Mesenchymal stem cell (in vitro differentiated cells and primary cell): ENCODE results near the gene KCNN3.
A peak's percentile ranks its signal among the peaks of the same experiment; 100 is the strongest.

ENCODE experiments used
- DNase-seq: peaks from one replicate; pipeline ENCODE4 v3.0.0-alpha.2; 2013
- H2AFZ ChIP-seq: one replicate; pipeline ENCODE4 v1.6.1; 2013; ENCODE audit warnings: low read depth, mild to moderate bottlenecking, control low read depth, inconsistent platforms, low read length, moderate library complexity
- H2AK5ac ChIP-seq: 2 replicates; pipeline ENCODE4 v1.6.1; 2013; ENCODE audit warnings: low read length, moderate library complexity, mild to moderate bottlenecking, inconsistent platforms; ENCODE audit not compliant: severe bottlenecking
- H2BK120ac ChIP-seq: one replicate; pipeline ENCODE4 v1.6.1; 2013; ENCODE audit warnings: low read depth, mild to moderate bottlenecking, inconsistent platforms, low read length, moderate library complexity
- H2BK12ac ChIP-seq, 2 experiments: one replicate each; pipeline ENCODE4 v1.6.1; 2013; ENCODE audit warnings: inconsistent platforms in 2 of 2, low read length in 2 of 2, mild to moderate bottlenecking in 2 of 2, moderate library complexity in 2 of 2, control low read depth in 1 of 2
- H2BK15ac ChIP-seq: one replicate; pipeline ENCODE4 v1.6.1; 2013; ENCODE audit warnings: mild to moderate bottlenecking, low read depth, inconsistent platforms; ENCODE audit not compliant: poor library complexity, severe bottlenecking
- H2BK5ac ChIP-seq: 2 replicates; pipeline ENCODE4 v1.6.1; 2013; ENCODE audit warnings: low read depth, mild to moderate bottlenecking, low read length, control low read depth, inconsistent platforms; ENCODE audit not compliant: poor library complexity, severe bottlenecking
- H3K14ac ChIP-seq, 2 experiments: one replicate each; pipeline ENCODE4 v1.6.1; 2013; ENCODE audit warnings: inconsistent platforms in 2 of 2, low read length in 2 of 2, control low read depth in 1 of 2, mild to moderate bottlenecking in 1 of 2, moderate library complexity in 1 of 2
- H3K18ac ChIP-seq, 2 experiments: one replicate each; pipeline ENCODE4 v1.6.1; 2013; ENCODE audit warnings: inconsistent platforms in 2 of 2, low read length in 2 of 2, control low read depth in 1 of 2, low read depth in 1 of 2, mild to moderate bottlenecking in 1 of 2
- H3K23ac ChIP-seq, 2 experiments: one replicate each; pipeline ENCODE4 v1.6.1; 2013; ENCODE audit warnings: inconsistent platforms in 2 of 2, low read length in 2 of 2, mild to moderate bottlenecking in 2 of 2, moderate library complexity in 2 of 2, control low read depth in 1 of 2
- H3K27ac ChIP-seq: 2 replicates; pipeline ENCODE4 v1.5.1; 2013; ENCODE audit warnings: mild to moderate bottlenecking, moderate library complexity, low read length, control low read depth, inconsistent platforms; ENCODE audit not compliant: poor library complexity, severe bottlenecking
- H3K27me3 ChIP-seq, 2 experiments: 2 replicates each; pipeline versions ENCODE4 v1.6.1 to v1.7.0; 2013; ENCODE audit warnings: low read length in 2 of 2, mild to moderate bottlenecking in 2 of 2, moderate library complexity in 2 of 2, control low read depth in 1 of 2, inconsistent platforms in 1 of 2; ENCODE audit not compliant: control insufficient read depth in 1 of 2, insufficient read depth in 1 of 2
- H3K36me3 ChIP-seq, 2 experiments: 2 replicates each; pipeline versions ENCODE4 v1.6.1 to v1.7.0; 2013; ENCODE audit warnings: low read length in 2 of 2, control low read depth in 1 of 2, inconsistent platforms in 1 of 2, low read depth in 1 of 2, mild to moderate bottlenecking in 1 of 2; ENCODE audit not compliant: insufficient read depth in 2 of 2, control insufficient read depth in 1 of 2
- H3K4ac ChIP-seq, 2 experiments: one replicate each; pipeline ENCODE4 v1.6.1; 2013; ENCODE audit warnings: inconsistent platforms in 2 of 2, low read length in 2 of 2, mild to moderate bottlenecking in 2 of 2, moderate library complexity in 2 of 2, control low read depth in 1 of 2, low read depth in 1 of 2
- H3K4me1 ChIP-seq: 2 replicates; pipeline ENCODE4 v1.6.1; 2013; ENCODE audit warnings: low read depth, low read length, control low read depth; ENCODE audit not compliant: control insufficient read depth, insufficient read depth
- H3K4me2 ChIP-seq: 2 replicates; pipeline ENCODE4 v1.6.1; 2013; ENCODE audit warnings: low read length, mild to moderate bottlenecking, inconsistent platforms; ENCODE audit not compliant: poor library complexity, severe bottlenecking
- H3K4me3 ChIP-seq, 2 experiments: 2 replicates each; pipeline versions ENCODE4 v1.5.1 to v1.7.0; 2013; ENCODE audit warnings: low read length in 2 of 2, mild to moderate bottlenecking in 2 of 2, control low read depth in 1 of 2, low read depth in 1 of 2; ENCODE audit not compliant: insufficient read depth in 1 of 2
- H3K79me1 ChIP-seq: replicated peaks from 2 replicates; pipeline ENCODE4 v1.6.1; 2013; ENCODE audit warnings: mild to moderate bottlenecking, control low read depth, low read length, inconsistent platforms; ENCODE audit not compliant: poor library complexity, severe bottlenecking
- H3K9ac ChIP-seq: 2 replicates; pipeline ENCODE4 v1.7.0; 2013; ENCODE audit warnings: mild to moderate bottlenecking, low read length, moderate library complexity
- H3K9me3 ChIP-seq: 2 replicates; pipeline ENCODE4 v1.7.0; 2013; ENCODE audit warnings: mild to moderate bottlenecking, low read length; ENCODE audit not compliant: control insufficient read depth
- H4K8ac ChIP-seq: one replicate; pipeline ENCODE4 v1.6.1; 2013; ENCODE audit warnings: inconsistent platforms, mild to moderate bottlenecking, low read length, moderate library complexity
- H4K91ac ChIP-seq: one replicate; pipeline ENCODE4 v1.6.1; 2013; ENCODE audit warnings: mild to moderate bottlenecking, low read length, inconsistent platforms
- WGBS: methylation state at CpG from one replicate; pipeline ENCODE4 v1.1.7; 2013; ENCODE audit warnings: mixed read lengths; 5-methylcytosine and 5-hydroxymethylcytosine counted together

The KCNN3 gene

DNA sequence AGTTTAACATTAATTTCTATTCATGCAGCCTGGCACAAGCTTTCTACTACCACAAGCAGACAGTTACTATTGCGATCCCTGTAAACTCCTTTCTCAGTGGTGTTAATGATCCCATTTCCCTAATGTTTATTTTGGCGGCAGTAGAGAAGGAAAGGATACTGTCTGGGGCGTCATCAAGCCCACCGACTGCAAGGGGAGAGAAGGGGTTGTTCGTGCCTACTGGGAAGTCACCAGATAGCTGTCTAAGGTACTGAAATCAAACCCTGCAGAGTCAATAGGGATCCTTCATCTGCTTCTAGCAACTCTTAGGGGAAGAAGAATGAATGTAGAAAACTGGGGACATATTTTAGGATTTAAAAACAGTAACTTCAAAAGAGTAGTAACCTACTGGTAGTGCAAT lies 166.9 kb downstream of the KCNN3 start:
- 31% methylated on average over 5 of the region's 5 CpGs for WGBS
- Histone ChIP-seq H2AK5ac (no peak overlapping the region), H2BK120ac (no peak overlapping the region), H3K4me3 (no peak overlapping the region), H3K36me3 (no peaks in the 10 kb centered on the region), H3K79me1 (no peaks in the 10 kb centered on the region), H3K27me3 (peaks cover 46 to 50% of the 10 kb centered on the region in 2 experiments), H3K14ac (no peak overlapping the region), H3K18ac (no peak overlapping the region), H3K9ac (no peak overlapping the region), H2AFZ (no peak overlapping the region), H4K8ac (no peak overlapping the region), H3K4me1 (no peaks in the 10 kb centered on the region), H3K27ac (no peak overlapping the region), H4K91ac (no peak overlapping the region), H3K4me2 (no peak overlapping the region), H2BK12ac (no peak overlapping the region), H2BK15ac (no peak overlapping the region), H3K9me3 (peaks cover 11% of the 10 kb centered on the region), H2BK5ac (no peak overlapping the region), H3K4ac (no peak overlapping the region), H3K23ac (no peak overlapping the region)
- peak; percentile 38 for DNase-seq

DNA sequence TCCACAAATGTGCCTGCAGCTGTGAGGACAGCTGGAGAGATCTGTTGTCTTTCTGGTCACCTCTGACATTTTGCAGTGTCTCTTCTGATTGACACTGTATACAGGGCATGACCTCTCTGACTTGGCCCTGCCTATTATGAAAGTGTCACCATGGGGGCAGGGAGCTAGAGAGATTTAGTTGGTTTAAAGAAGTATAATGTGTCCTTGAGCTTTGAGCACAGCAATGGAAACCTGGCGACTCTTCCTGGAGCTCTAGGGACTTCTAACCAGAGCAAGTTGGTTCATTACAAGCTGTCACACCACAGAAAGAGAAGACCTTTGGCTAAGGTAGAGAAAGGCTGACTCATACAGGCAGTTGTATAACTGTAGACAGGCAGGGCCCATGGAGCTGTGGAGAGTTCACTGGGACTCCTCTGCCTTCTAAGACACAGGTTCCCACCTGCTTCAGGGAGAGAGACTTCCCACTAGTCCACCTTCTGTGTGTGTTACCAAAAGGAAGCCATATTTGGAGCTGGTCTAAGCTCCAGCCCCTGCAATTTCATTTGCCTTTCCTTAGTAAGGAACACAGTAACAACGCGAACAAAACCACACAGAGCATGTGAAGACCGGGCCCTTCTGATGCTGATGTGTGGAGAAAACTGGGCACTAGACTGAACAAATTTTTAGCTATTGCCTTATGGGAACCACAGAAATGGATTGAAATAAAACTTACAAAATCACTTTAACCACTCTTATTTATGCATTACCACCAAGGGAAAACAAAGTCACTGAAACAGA lies 171.6 kb downstream of the KCNN3 start:
- WGBS: 85% methylated on average over 3 of the region's 4 CpGs
- Histone ChIP-seq H2BK5ac (no peak overlapping the region), H3K79me1 (no peaks in the 10 kb centered on the region), H3K36me3 (no peaks in the 10 kb centered on the region), H2AK5ac (no peak overlapping the region), H3K14ac (no peak overlapping the region), H2AFZ (no peak overlapping the region), H3K23ac (no peak overlapping the region), H3K9ac (no peak overlapping the region), H3K4me3 (no peak overlapping the region), H2BK15ac (no peak overlapping the region), H3K4me2 (no peak overlapping the region), H4K8ac (no peak overlapping the region), H3K4ac (no peak overlapping the region), H3K18ac (no peak overlapping the region), H4K91ac (no peak overlapping the region), H3K9me3 (no peaks in the 10 kb centered on the region), H3K27me3 (peaks cover 27 to 42% of the 10 kb centered on the region in 2 experiments), H2BK120ac (no peak overlapping the region), H2BK12ac (peak overlapping the region in 1 of 2 experiments; percentile 19), H3K4me1 (no peaks in the 10 kb centered on the region), H3K27ac (no peak overlapping the region)
- no peak for DNase-seq

DNA sequence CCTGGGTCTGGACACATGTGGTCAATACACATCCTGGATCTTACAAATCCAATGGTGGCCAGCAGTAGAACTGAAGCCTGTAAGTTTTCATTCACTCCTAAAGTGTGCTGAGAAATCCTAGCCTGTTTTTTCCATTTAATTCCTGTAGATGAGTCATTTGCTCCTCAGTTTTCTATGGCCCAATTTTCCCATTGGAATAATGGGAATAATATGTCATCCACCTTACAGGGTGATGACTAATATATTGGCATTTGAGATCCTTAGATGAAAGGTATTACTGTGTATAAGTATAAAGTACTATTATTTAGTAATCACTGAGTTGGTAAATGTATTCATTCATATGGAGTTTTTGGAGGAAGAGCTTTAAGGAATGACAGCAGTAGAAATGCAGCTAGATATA lies 172.4 kb downstream of the KCNN3 start:
- Histone ChIP-seq H3K4ac (no peak overlapping the region), H2AFZ (no peak overlapping the region), H3K4me1 (no peaks in the 10 kb centered on the region), H3K4me2 (no peak overlapping the region), H3K36me3 (no peaks in the 10 kb centered on the region), H2BK15ac (no peak overlapping the region), H3K9ac (no peak overlapping the region), H3K27me3 (peaks cover 23 to 46% of the 10 kb centered on the region in 2 experiments), H3K23ac (no peak overlapping the region), H3K14ac (no peak overlapping the region), H3K79me1 (no peaks in the 10 kb centered on the region), H3K9me3 (no peaks in the 10 kb centered on the region), H2BK120ac (no peak overlapping the region), H2BK12ac (no peak overlapping the region), H4K91ac (no peak overlapping the region), H2BK5ac (no peak overlapping the region), H3K18ac (no peak overlapping the region), H3K27ac (no peak overlapping the region), H2AK5ac (no peak overlapping the region), H3K4me3 (no peak overlapping the region), H4K8ac (no peak overlapping the region)
- peak; percentile 31 for DNase-seq

- DNase-seq: no peak
- Histone ChIP-seq H3K27ac (no peak overlapping the region), H3K4me1 (no peaks in the 10 kb centered on the region), H3K23ac (no peak overlapping the region), H3K4me3 (no peak overlapping the region), H3K27me3 (peaks cover 26 to 44% of the 10 kb centered on the region in 2 experiments), H4K8ac (no peak overlapping the region), H3K79me1 (no peaks in the 10 kb centered on the region), H2BK5ac (no peak overlapping the region), H3K18ac (peak overlapping the region in 1 of 2 experiments; percentile 38), H2BK120ac (no peak overlapping the region), H2BK12ac (no peak overlapping the region), H2AFZ (no peak overlapping the region), H3K36me3 (no peaks in the 10 kb centered on the region), H2AK5ac (no peak overlapping the region), H3K4me2 (no peak overlapping the region), H3K14ac (no peak overlapping the region), H3K9ac (no peak overlapping the region), H2BK15ac (no peak overlapping the region), H3K9me3 (no peaks in the 10 kb centered on the region), H3K4ac (no peak overlapping the region), H4K91ac (no peak overlapping the region)
- 56% methylated on average over 3 of the region's 4 CpGs for WGBS
These were observed 173.6 kb downstream of the KCNN3 start for GRCh38 chr1:154696456-154696855.
